Uterus (tissue), 4 donors: ENCODE results near the gene BMP5. TPM values are rescaled to one million over a fixed set of nuclear protein-coding genes. Genes with fewer than 3 reads are reported as not detected.

Experiments
- DNase-seq, 2 donors: peaks; one replicate each; pipeline ENCODE4 v3.0.0-alpha.2; 2019 to 2020
- H3K27ac ChIP-seq, 2 donors: fragments of 200-600 bp; sonication (generic); 1 replicate in 1 of 2; 2 replicates in 1 of 2; pipeline ENCODE4 v1.5.1; 2016 to 2018
- H3K27me3 ChIP-seq, 2 donors: fragments of 200-600 bp; sonication (generic); one replicate each; pipeline ENCODE4 v1.5.1; 2018 to 2019; ENCODE audit warnings: control low read depth in 1 of 2
- H3K36me3 ChIP-seq, 2 donors: fragments of 200-600 bp; sonication (generic); one replicate each; pipeline ENCODE4 v1.5.1; 2019; ENCODE audit warnings: control low read depth in 1 of 2
- H3K4me1 ChIP-seq, 2 donors: fragments of 200-600 bp; sonication (generic); one replicate each; pipeline ENCODE4 v1.5.1; 2018 to 2019; ENCODE audit warnings: control low read depth in 1 of 2
- H3K4me3 ChIP-seq, 2 donors: fragments of 200-600 bp; sonication (generic); 1 replicate in 1 of 2; 2 replicates in 1 of 2; pipeline ENCODE4 v1.5.1; 2018 to 2019; ENCODE audit warnings: mild to moderate bottlenecking in 1 of 2
- H3K9me3 ChIP-seq, 2 donors: fragments of 200-600 bp; sonication (generic); one replicate each; pipeline ENCODE4 v1.5.1; 2019; ENCODE audit warnings: control low read depth in 1 of 2
- CTCF ChIP-seq, 4 experiments: fragments of 200-600 bp in 2 of 4; fragments of 450-650 bp in 2 of 4; sonication (generic) in 2 of 4; IDR thresholded peaks; one replicate each; pipeline ENCODE4 v1.5.1; 2016 to 2019; ENCODE audit warnings: antibody characterized with exemption in 4 of 4, mild to moderate bottlenecking in 2 of 4, moderate library complexity in 1 of 4
- POLR2A ChIP-seq, 2 donors: fragments of 450-650 bp; IDR thresholded peaks; one replicate each; pipeline ENCODE4 v1.6.1; 2016; ENCODE audit warnings: antibody characterized with exemption in 2 of 2, mild to moderate bottlenecking in 1 of 2, moderate library complexity in 1 of 2
- intact Hi-C: fragments of 100-400 bp; cut with DNase I; formaldehyde crosslinking; loops from one replicate; pipeline ENCODE4 v1.15.1; 2023; ENCODE audit warnings: low total_unique reads
- total RNA-seq, 4 donors: library from RNA; depleted of rRNA in 3 of 4; stranded (reverse); fragments of >200 nt in 3 of 4; gene quantifications; one replicate each; pipeline versions ENCODE4 v1.1.0 to v1.2.4, GENCODE V29; 2014 to 2023
- donor health status: DM: yes; HTN: yes; CAD: no.

The BMP5 gene
- total RNA-seq, 4 donors from 2014 or later = 0.41 TPM; not detected in 3

- H3K9me3 ChIP-seq = no peaks in the 10 kb centered on the region
- no peaks in the 10 kb centered on the region for H3K27me3 ChIP-seq
- H3K36me3 ChIP-seq = no peaks in the 10 kb centered on the region
- H3K4me1 ChIP-seq = no peaks in the 10 kb centered on the region
- H3K4me3 ChIP-seq = no peak overlapping the region
- TF ChIP-seq POLR2A (IDR thresholded peaks at IDR 0.05) = no peak
- TF ChIP-seq CTCF (IDR thresholded peaks at IDR 0.05) = no peak
- intact Hi-C loops = no loop called here
- DNase-seq = no peak
- H3K27ac ChIP-seq = no peak overlapping the region
These were observed 5.1 kb downstream of the BMP5 start for GRCh38 chr6:55870181-55870813.

- no peaks in the 10 kb centered on the region for H3K36me3 ChIP-seq
- no peak for DNase-seq
- H3K9me3 ChIP-seq = no peaks in the 10 kb centered on the region
- intact Hi-C loops = no loop called here
- no peaks in the 10 kb centered on the region for H3K27me3 ChIP-seq
- no peaks in the 10 kb centered on the region for H3K4me1 ChIP-seq
- TF ChIP-seq POLR2A (IDR thresholded peaks at IDR 0.05) = no peak
- no peak for TF ChIP-seq CTCF (IDR thresholded peaks at IDR 0.05)
- no peak overlapping the region for H3K27ac ChIP-seq
- H3K4me3 ChIP-seq = no peak overlapping the region
These were observed 5.7 kb downstream of the BMP5 start for GRCh38 chr6:55869674-55870073.

- Histone ChIP-seq H3K27me3 (no peaks in the 10 kb centered on the region), H3K4me3 (no peak overlapping the region), H3K9me3 (no peaks in the 10 kb centered on the region), H3K27ac (no peak overlapping the region), H3K4me1 (no peaks in the 10 kb centered on the region), H3K36me3 (no peaks in the 10 kb centered on the region)
- intact Hi-C loops = no loop called here
- TF ChIP-seq POLR2A (IDR thresholded peaks at IDR 0.05) (no peak), CTCF (IDR thresholded peaks at IDR 0.05) (no peak)
- no peak for DNase-seq
These were observed 6.5 kb downstream of the BMP5 start for GRCh38 chr6:55868771-55869479.

- no peaks in the 10 kb centered on the region for H3K27me3 ChIP-seq
- H3K36me3 ChIP-seq = no peaks in the 10 kb centered on the region
- H3K27ac ChIP-seq = no peak overlapping the region
- no peaks in the 10 kb centered on the region for H3K9me3 ChIP-seq
- intact Hi-C loops = no loop called here
- no peak for DNase-seq
- H3K4me3 ChIP-seq = no peak overlapping the region
- no peak for TF ChIP-seq POLR2A (IDR thresholded peaks at IDR 0.05)
- TF ChIP-seq CTCF (IDR thresholded peaks at IDR 0.05) = no peak
- H3K4me1 ChIP-seq = no peaks in the 10 kb centered on the region
These were observed 7.2 kb downstream of the BMP5 start for GRCh38 chr6:55868176-55868575.

GRCh38 chr6:55866128-55866527 lies 9.3 kb downstream of the BMP5 start:
- H3K9me3 ChIP-seq = no peaks in the 10 kb centered on the region
- H3K27ac ChIP-seq = no peak overlapping the region
- DNase-seq = no peak
- no peaks in the 10 kb centered on the region for H3K4me1 ChIP-seq
- no peaks in the 10 kb centered on the region for H3K36me3 ChIP-seq
- no peak for TF ChIP-seq POLR2A (IDR thresholded peaks at IDR 0.05)
- no peak for TF ChIP-seq CTCF (IDR thresholded peaks at IDR 0.05)
- H3K4me3 ChIP-seq = no peak overlapping the region
- intact Hi-C loops = no loop called here
- no peaks in the 10 kb centered on the region for H3K27me3 ChIP-seq
